NCI-H128 (cell line): ENCODE results near the gene POLR1B.
"Not testable (repeated sequence)": the region's sequence is repeated elsewhere in the genome, so short reads cannot be mapped to it uniquely, and the experiment has no call there.

ENCODE experiments used
- DNase-seq: peaks from one replicate; lab custom pipeline; 2025; ENCODE audit not compliant: unreplicated experiment; lab: John Stamatoyannopoulos, UW

Gene POLR1B

DNA sequence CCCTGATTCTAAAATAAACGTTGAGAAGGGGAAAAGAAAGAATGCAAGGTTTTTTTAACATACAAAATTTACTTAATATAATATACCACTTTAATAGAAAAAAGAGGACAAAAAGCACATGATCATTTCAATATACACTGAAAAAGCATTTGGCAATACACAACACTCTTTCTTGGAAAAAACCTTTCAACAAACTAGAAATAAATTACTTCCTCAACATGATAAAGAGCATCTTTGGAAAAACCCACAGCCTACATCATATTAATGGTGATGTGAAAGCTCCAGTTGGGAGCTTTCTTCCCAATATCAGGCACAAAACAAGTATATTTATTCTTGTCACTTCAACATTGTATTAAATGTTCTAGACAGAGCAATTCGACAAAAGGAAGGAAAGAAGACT, 3.0 kb upstream of the POLR1B start:
- DNase-seq = no peak

DNA sequence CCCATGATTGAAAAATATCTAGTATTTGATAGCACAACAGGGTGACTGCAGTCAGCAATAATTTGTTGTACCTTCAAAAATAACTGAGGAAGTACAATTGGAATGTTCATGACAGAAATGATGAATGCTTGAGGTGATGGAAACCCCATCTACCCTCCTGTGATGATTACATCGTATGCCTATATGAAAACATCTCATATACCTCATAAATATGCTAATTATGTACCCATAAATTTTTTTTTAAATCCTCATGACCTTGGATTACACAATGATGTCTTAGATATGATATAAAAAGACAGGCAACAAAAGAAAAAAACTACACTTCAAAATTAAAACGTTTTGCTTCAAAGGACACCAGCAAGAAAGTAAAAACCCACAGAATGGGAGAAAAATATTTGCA, 1.4 kb upstream of the POLR1B start:
- no peak for DNase-seq

DNA sequence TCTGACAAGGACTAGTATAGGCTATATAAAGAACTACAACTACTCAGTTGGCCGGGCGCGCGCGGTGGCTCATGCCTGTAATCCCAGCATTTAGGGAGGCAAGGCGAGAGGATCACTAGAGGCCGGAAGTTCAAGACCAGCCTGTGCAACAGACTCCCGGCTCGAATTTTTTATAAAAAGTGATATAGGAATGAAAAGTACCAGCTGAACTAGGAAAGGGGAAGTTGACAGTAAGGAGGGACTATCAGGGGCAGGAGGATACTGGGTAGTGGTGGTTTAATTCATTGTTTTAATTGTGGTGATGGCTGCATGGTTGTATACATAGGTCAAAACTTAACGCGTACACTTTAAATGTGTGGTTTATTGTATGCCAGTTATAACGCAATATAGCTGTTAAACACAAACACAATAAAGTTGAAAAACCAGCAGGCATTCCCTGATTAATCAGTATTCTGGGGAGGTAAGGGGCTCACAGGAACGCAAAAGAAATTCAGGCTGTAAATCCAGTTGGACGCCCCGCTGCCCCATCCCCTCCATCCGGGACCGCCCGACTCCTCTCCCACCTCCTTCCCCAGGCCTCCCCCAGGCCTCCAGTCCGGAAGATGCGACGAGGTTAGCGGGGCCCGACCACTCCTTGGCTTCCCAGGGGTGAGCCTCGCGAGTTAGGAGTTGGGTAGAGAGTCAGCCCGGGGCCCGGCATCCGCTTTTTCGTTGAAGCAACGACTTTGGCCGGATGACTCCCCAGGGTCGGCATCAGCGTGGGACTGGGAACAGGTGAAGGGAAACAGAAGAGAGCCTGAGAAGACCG, 746 bp upstream of the POLR1B start:
- peak; percentile 60 for DNase-seq

DNA sequence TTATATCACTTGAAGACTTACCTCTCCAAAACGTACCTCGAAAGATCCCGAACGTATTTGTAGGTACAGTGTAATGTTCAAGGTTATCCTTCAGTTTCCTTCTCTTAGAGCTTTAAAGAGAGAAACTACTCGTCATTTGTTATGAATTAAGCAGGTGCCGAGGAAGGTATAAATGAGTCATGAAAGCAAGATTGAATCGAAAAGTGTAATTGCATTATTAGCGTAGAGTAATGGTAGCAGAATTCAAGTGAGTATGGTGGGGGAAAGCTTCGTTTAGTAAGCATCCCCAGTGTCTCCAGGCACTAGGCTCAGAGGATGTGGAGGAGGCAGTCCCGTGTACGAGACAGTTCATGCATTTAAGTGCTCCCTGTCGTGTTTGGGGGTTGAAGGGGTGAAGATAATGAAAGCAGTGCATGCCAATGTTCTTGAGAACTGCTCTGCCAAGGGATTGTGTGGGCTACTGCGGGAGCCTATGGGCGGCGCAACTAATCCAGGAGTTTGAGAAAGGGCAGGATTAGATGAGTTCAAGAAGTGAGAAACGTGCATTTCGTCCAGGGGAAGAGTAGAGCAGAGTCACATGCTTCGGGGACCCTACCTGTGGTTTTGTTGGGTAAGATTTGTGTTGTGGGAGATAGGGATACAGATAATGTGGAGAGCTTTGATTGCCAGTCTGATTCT, 858 bp downstream of the POLR1B start:
- no peak for DNase-seq

DNA sequence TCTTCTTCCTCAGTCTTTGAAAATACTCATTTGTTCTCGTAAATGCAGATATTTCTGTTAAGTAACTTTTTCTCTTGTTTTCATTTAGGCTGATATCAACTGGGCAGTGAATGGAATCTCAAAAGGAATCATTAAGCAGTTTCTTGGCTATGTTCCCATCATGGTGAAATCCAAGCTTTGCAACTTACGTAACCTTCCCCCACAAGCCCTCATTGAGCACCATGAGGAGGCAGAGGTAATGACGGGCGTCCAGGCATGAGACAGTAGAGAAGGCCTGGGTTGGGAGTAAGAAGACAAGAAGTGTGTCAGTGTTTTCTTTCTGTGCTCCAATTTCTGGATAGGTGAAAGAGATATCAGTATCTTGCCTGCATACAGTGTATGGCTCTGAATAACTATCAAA, 5.1 kb downstream of the POLR1B start:
- DNase-seq = no peak

DNA sequence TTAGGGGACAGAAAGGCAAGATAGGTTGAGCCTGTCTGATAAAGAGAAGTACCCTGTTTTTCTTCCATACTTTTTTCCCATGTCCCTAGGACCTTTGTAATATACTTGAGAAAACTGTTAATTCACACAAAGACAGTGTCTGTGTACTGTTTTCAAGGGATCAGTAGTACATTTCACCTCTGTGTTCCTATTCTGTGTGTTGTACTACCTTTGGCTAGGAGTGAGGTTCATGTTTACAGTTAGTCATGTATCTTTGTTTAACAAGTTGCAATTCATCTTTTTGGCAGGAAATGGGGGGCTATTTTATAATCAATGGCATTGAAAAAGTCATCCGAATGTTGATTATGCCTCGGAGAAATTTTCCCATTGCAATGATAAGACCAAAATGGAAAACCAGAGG, 6.7 kb downstream of the POLR1B start:
- DNase-seq = no peak

DNA sequence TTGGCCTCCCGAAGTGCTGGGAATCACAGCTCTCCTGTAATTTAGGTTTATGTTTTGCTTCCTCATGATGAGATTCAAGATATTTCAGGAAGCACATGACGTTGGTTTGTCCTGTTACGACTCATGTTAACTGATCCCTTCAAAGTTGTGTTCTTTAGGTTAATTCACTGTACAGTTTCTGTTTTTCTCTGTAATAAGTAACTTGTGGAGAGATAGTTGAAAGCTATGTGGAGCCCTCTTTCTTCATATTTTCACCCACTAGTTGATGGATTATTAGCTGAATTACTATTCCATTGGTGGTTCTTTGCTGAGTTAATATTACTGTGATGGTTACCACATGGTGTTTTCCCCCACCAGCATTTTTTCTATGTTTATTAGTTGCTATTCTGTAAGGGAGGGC, 23.8 kb downstream of the POLR1B start:
- DNase-seq = no peak

DNA sequence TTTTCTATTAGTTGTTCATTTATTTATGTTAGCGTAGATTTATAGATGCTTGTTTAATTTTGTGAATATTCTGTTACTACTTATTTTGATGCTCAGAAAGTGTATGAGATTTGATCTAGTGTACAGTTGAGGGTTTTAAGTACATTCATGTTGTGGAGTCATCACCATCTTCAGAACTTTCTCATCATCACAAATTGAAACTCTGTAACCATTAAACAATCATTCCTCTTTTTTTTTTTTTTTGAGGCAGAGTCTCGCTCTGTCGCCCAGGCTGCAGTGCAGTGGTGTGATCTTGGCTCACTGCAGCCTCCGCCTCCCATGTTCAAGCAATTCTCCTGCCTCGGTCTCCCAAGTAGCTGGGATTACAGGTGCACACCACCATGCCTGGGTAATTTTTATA, 24.2 kb downstream of the POLR1B start:
- not testable (repeated sequence) for DNase-seq

DNA sequence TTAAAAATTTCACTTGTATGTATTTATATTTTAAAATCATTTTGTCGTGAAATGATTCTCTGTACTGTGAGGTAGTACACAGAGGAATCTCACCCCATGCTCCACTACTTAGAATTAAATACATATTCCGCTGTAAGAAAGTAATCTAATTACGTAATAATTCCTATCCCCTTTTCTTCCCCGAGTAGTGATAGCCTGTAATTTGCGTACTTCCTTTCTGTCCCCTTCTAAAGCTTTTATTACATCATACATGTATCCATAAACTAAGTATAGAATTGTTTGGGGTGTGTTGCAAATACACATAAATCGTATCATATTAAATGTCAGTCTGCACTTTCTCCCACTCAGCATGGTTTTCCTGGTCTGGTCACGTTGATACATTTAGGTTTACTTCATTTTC, 29.7 kb downstream of the POLR1B start:
- DNase-seq = no peak

DNA sequence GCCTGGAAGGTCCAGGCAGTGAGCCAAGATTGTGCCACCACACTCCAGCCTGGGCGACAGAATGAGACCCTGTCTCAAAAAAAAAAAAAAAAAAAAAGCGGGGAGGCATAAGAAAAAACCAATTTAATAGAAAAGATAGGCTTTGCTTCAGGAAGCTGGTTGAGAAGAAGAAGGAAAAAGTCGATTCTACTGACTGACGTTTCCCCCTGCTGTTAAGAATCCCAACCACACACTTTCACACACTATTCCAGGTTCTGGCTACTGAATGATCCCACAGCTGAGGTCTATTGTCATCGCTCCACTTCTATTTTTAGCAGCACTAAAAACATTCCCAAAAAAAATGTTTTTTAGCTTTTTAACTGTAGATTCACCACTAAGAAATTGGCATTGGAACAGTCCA, 35.5 kb downstream of the POLR1B start:
- DNase-seq = no peak

DNA sequence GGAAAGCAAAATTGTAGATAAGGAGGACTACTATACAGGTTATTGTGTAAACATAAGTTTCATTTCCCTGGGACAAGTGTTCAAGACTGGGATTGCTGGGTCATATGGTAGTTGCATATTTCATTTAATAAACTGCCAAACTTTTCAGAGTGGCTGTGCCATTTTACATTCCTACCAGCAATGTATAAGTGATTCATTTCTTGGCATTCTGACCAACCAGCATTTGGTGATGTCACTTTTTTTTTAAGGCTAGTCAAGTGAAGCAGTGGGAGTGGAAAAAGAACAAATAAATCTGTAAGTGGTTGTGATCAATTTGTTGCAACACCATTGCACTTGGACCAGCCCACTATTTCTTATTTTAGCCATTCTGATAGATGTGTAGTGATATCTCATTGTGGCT, 37.0 kb downstream of the POLR1B start:
- DNase-seq = no peak

DNA sequence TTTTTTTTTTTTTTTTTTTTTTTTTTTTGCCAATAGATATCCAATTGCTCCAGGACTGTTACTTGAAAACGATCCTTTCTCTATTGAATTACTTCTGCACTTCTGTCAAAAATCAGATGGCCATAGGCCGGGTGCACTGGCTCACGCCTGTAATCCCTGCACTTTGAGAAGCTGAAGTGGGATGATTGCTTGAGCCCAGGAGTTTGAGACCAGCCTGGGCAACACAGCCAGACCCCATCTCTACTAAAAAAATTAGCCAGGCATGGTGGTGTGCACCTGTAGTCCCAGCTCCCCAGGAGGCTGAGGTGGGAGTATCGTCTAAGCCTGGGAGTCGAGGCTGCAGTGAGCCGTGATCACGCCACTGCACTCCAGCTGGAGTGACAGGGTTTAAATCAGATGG, 37.8 kb downstream of the POLR1B start:
- DNase-seq = no peak

DNA sequence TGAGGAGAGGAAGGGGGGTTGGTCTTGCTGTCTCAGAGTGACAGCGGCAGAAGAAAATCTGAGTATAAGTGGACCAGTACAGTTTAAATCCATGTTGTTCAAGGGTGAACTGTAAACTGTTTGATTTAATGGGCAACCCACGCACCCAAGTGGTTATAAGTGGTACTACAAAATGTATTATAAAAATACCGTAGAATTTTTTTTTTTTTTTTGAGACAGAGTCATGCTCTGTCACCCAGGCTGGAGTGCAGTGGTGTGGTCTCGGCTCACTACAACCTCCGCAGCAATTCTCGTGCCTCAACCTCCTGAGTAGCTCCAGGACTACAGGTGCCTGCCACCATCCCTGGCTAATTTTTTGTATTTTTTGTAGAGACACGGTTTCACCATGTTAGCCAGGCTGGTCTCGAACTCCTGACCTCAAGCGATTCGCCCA, 40.1 kb downstream of the POLR1B start:
- DNase-seq = peak; percentile 47

DNA sequence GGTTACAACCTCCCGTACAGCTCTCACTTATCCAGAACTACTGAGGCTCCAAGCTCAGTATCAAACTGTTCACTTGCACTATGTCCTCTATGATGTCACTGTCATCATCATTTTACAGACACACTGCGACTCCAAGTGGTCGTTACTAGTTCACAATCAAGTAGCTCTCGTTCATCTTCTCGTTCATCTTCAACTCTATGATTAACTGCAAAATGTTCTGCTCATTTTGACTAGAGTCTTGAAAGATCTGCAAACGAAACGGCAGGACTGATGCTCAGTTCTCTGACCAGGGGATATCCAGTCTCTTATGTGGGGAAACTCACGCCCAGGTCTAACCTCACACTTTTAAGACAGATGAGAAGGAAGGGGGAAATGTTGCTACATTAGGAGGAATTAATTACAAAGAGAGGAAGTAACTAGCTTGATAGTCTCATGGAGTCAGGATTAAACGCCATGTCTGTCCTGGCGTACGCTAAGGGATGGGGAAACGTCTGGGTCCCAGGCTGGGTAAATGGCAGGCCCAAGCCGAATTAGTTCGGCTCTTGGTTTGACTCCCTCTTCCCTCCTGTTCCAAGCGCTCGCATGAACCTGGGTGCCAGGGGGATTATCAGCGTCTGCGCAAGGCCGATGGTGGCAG, 41.4 kb downstream of the POLR1B start:
- peak; percentile 17 for DNase-seq

DNA sequence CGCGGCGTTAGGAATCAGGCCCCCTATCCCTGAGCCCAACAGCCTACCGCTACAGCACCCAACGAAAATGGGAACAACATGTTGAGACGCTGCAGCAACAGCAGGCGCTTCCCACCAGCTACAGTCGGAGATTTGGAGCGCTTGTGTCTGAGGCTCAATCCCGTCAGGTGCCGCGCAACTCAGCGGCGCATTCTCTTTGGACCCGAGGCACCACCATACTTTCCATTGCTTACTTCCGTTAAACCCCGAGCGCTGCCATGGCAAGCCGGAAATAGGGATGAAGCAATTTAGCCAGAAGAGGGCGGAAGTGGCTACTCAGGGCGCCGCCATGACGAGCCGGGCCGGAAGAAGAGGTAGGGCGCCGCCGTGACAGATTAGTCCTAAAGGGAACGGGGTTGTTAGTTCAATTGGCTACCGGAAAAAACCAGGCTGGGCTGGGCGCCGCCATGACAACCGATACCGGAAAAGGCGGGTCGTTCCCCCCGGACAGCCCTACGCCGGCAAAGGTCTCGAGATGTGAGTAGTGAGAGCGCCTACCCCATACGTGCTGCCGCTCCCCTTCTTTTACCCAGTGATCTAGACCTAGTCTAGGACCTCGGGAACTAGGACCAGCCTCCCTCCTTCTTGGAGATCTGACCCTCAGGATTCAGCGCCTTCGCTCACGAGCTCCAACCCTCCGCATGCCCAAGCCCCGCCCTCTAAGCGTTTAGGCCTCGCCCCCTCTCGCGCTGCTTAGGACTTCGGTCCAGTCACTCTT, 42.0 kb downstream of the POLR1B start, which contains the start of gene CHCHD5:
CHCHD5 (plus strand) TSS at position 476 of the 757 bp plus-strand sequence; CDS start at position 515, 39 bp downstream.
- peak; percentile 87 for DNase-seq

DNA sequence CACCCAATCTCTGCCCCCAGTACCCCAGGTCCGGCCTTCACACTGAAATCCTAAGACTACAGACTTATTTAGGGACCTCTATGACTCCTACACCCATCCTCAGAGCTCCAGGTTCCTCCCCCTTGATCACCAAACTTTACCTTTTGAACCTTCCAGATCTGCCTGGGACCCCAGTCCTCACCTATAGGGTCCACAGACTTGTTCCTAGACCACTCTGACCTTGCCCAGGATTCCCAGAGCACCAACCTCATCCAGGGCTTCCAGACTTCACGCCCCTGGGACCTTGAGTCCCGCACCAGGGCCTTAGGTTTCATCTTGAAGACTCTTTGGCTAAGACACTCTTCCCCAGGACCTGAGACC, 42.6 kb downstream of the POLR1B start:
- no peak for DNase-seq

DNA sequence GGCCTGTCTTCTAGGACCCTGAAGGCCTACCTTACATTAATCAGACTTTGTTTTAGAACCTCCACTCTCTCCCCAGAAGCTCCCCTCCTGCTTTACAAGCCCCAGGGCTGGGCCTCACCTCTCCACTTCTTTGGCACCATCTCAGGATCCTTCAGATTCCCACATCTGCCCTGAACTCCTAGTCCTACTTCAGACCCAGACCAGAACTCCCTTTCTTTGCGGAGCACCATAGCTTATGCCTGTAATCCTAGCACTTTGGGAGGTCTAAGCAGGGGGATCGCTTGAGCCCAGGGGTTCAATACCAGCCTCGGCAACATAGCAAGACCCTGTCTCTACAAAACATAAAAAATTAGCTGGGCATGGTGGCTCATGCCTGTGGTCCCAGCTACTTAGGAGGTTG, 43.1 kb downstream of the POLR1B start:
- no peak for DNase-seq

DNA sequence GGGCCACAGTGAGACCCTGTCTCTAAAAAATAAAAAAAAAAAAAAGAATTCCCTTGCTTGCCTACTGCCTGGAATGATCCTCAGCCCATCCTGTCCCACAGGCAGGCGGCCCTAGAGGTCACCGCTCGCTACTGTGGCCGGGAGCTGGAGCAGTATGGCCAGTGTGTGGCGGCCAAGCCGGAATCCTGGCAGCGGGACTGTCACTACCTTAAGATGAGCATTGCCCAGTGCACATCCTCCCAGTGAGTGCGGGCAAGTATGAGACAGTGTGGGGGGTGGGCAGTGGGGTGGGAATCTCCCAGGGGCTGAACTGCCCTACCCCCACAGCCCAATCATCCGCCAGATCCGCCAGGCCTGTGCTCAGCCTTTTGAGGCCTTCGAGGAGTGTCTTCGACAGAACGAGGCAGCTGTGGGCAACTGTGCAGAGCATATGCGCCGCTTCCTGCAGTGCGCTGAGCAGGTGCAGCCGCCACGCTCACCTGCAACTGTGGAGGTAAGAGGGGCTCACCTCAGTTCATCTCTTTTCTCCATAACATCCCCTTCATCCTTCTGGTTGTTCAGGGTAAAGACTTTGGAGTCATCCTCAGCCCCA, 43.7 kb downstream of the POLR1B start:
- no peak for DNase-seq

DNA sequence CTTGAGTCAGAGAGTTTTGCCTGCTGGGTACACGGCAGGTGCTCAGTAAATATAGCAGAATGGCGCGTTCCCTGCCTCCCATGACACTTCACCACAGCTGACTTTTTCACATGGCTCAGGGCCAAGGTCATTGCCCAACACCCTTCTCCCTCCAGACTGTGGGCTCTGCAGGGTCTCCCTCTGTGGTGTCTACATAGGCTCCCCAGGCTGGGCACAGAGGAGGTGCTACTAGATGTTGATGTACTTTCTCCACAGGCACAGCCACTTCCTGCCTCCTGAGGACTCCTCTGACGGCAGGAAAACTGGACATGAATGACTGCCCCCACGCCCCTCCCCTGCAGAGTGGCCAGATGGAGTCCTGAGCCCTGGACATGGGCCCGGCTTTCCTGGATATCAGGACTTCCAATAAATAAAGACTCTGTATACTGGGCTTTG, 46.4 kb downstream of the POLR1B start:
- DNase-seq = no peak

DNA sequence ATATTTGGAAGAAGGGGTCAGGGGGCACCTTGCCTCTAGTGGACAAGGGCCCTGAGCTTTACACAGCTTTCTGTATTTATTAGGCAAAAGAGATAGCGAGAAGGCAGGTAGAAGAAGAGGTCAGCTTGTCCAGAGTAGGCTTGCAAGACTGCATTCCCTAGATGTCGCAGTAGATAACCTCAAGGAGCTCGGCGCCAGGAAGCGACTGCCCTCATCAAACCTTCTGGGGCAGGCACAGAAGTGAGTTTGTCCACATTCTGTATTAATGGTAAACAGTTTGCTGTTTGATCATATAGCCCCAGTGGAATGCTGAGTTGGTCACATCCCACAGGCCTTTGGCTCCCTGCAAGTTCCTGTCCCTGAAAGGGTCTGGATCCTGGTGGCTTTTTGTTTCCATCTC, 49.1 kb downstream of the POLR1B start:
- DNase-seq = no peak

DNA sequence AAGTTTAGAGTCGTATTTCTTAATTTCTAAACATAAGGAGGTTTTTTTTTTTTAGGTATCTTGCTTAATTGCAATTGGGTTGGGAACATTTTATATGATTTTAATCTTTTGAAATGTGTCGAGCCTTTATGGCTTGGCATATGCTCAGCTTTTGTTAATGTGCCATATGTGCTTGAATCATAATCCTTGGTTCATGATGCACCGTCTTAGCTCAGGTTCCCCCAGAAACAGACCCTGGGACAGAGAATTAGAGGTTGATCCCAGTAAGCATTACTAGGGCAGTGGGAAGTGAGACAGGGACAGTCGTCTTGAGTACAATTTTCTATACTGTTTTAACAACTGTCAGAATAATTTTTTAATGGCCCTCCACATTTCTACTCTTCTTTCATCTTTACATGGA, 51.5 kb downstream of the POLR1B start:
- no peak for DNase-seq
